Measurements from ENCODE around the gene RAPGEF1. TPM values are rescaled to one million over a fixed set of nuclear protein-coding genes. Genes with fewer than 3 reads are reported as not detected.
"Not testable (repeated sequence)": the region's sequence is repeated elsewhere in the genome, so short reads cannot be mapped to it uniquely, and the experiment has no call there.

RAPGEF1 gene
- total RNA-seq, 3 donors from 2014 or later = 106 to 120 (median 111) TPM

DNA sequence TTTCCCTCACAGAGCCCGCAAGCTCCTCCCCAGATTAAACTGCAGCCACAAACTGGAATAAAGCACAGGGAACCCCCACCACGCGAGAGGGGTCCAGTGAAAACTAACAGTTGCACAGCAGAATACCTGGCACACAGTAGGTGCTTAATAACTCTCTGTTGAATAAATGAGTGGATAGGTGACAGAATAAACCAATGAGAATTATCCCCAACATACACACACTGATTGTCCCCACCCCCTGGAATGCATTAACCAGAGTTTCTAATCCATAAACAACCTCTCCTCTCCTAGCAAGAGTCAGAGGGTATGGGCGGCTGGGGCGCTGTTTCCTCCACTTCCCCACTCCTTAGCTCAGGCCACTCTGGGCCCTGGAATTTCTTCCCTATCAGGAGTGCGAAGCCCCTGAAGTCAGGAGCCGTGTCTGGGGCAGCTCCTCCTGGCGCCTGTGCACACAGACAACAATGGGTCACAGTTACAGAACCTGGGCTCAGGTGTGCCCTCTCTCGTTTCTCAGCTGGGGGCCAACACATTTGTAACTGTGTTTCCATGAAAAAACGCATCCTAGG is 27.6 kb downstream of the RAPGEF1 start:
- Mint-ChIP-seq H3K4me1 (ENCODE audit: low read depth) (peaks cover 79% of the 10 kb centered on the region), H3K9me3 (no peaks in the 10 kb centered on the region), H3K36me3 (ENCODE audit: insufficient read depth) (peaks cover 27% of the 10 kb centered on the region), H3K27me3 (ENCODE audit: low read depth) (no peaks in the 10 kb centered on the region), H3K4me3 (no peak overlapping the region)
- ATAC-seq = no peak
- DNase-seq = no peak

DNA sequence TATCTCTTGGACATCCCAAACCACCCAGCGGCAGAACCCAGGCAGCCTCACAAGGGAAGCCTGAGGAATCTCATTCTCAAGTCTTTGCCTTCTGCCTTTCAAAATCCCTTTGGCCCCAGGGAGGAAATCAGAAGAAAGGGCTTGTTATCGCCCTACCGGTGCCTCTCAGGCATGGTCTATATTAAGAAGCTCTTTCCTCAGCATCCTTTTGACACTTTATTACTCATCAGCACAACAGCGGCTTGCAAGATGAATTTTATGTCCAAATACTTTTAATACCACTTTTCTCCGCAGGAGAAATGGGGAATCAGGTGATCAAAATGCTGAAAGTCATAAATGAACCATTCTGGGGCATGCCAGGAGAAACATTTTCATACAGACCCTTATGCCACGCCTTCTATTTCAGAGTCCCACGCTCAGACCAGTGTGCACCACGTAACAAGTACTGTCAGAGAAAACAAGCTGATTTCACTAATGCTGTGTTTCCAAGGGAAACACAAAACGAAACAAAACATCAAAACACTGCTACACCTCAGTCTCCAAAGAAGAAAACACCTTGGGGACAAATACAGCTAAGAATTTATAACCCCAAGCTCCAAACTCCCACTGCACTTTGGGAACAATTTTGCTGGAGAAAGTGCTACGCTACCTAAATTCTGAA is 30.0 kb downstream of the RAPGEF1 start:
- Mint-ChIP-seq H3K9me3 (no peaks in the 10 kb centered on the region), H3K27me3 (ENCODE audit: low read depth) (no peaks in the 10 kb centered on the region), H3K4me1 (ENCODE audit: low read depth) (peaks cover 84% of the 10 kb centered on the region), H3K36me3 (ENCODE audit: insufficient read depth) (peaks cover 13% of the 10 kb centered on the region), H3K4me3 (peak overlapping the region; percentile 39)
- ATAC-seq (peak; percentile 81 to 86), DNase-seq (no peak)

DNA sequence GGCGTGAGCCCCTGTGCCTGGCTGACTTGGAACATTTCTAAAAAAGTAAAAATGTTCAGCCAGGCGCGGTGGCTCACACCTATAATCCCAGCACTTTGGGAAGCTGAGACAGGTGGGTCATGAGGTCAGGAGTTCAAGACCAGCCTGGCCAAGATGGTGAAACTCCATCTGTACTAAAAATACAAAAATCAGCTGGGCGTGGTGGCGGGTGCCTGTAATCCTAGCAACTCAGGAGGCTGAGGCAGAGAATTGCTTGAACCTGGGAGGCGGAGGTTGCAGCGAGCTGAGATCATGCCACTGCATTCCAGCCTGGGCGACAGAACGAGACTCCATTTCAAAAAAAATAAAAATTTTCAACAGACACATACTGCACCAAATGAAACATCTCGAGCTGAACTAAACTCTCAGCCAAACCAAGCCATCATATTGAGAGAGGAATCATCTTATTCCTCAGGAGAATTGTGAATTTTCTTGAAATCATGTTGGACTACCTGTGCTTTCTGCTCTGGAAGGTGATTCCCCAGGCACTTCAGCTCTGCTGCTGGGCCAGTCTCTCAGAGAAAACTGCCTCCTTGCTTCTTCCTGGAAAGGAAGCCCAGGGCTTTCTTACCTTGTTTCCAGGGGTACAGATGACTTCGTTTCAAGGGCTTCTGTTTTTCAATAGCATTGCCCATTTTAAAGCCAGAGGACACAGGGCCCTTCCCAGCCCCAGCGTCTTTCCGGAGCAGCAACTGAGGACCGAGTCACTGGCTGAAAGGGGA is 30.7 kb downstream of the RAPGEF1 start:
- H3K27me3 Mint-ChIP-seq (ENCODE audit: low read depth); ATAC-seq; H3K9me3 Mint-ChIP-seq; DNase-seq: not testable (repeated sequence)
- Mint-ChIP-seq H3K36me3 (ENCODE audit: insufficient read depth) (peaks cover 11% of the 10 kb centered on the region), H3K4me3 (peak overlapping the region; percentile 39), H3K4me1 (ENCODE audit: low read depth) (peaks cover 89% of the 10 kb centered on the region)

GRCh38 chr9:131708226-131709002 is 31.5 kb downstream of the RAPGEF1 start:
- no peaks in the 10 kb centered on the region for H3K27me3 Mint-ChIP-seq (ENCODE audit: low read depth)
- H3K9me3 Mint-ChIP-seq = no peaks in the 10 kb centered on the region
- ATAC-seq = no peak
- no peak for DNase-seq
- H3K4me1 Mint-ChIP-seq (ENCODE audit: low read depth) = peaks cover 94% of the 10 kb centered on the region
- peaks cover 7% of the 10 kb centered on the region for H3K36me3 Mint-ChIP-seq (ENCODE audit: insufficient read depth)
- H3K4me3 Mint-ChIP-seq = peak overlapping the region; percentile 44

DNA sequence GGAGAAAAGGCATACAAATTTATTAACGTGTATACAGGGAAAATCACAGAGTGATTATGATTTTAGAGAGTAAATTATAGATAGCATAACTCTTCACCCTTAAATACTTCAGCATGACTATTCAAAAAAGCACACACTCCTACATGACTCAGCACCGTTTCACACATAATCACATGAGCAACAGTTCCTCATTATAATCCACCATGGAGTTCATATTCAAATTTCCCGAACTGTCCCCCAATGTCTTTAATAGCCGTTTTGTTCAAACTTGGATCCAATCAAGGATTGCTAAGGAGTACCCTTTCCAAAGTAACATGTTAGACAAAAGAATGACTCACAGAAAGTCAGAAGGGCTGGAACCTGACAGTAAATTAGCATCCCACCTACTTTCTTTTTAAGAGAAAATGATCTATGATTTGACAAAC is 32.1 kb downstream of the RAPGEF1 start:
- H3K36me3 Mint-ChIP-seq (ENCODE audit: insufficient read depth) = peaks cover 3% of the 10 kb centered on the region
- H3K4me1 Mint-ChIP-seq (ENCODE audit: low read depth) = peaks cover 93% of the 10 kb centered on the region
- no peaks in the 10 kb centered on the region for H3K9me3 Mint-ChIP-seq
- peak overlapping the region; percentile 44 for H3K4me3 Mint-ChIP-seq
- H3K27me3 Mint-ChIP-seq (ENCODE audit: low read depth) = no peaks in the 10 kb centered on the region
- no peak for DNase-seq
- peak; percentile 25 to 38 for ATAC-seq

GRCh38 chr9:131707050-131707449 is 32.8 kb downstream of the RAPGEF1 start:
- ATAC-seq = no peak
- H3K4me1 Mint-ChIP-seq (ENCODE audit: low read depth) = peaks cover 92% of the 10 kb centered on the region
- no peak for DNase-seq
- no peaks in the 10 kb centered on the region for H3K27me3 Mint-ChIP-seq (ENCODE audit: low read depth)
- no peaks in the 10 kb centered on the region for H3K9me3 Mint-ChIP-seq
- peaks cover 3% of the 10 kb centered on the region for H3K36me3 Mint-ChIP-seq (ENCODE audit: insufficient read depth)
- no peak overlapping the region for H3K4me3 Mint-ChIP-seq

DNA sequence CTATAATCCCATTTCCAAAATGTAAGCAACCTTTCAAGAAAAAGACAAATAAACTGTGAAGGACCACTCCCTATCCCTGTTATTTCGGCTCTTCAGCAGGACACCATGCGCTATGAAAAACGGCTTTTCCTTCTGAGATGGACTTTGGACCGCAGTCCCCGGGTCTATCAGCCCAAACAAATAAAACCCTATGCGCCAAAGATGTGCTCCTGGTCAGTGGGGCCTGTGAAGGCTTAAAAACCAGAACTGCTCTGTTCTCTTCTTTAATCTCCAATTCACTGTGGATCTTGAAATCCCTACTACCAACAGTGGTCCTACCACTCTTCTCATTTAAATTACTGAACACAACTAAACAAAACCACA is 33.3 kb downstream of the RAPGEF1 start:
- Mint-ChIP-seq H3K4me3 (no peak overlapping the region), H3K9me3 (no peaks in the 10 kb centered on the region), H3K4me1 (ENCODE audit: low read depth) (peaks cover 92% of the 10 kb centered on the region), H3K27me3 (ENCODE audit: low read depth) (no peaks in the 10 kb centered on the region), H3K36me3 (ENCODE audit: insufficient read depth) (peaks cover 3% of the 10 kb centered on the region)
- DNase-seq (no peak), ATAC-seq (no peak)

- ATAC-seq (no peak), DNase-seq (no peak)
- Mint-ChIP-seq H3K4me1 (ENCODE audit: low read depth) (peaks cover 88% of the 10 kb centered on the region), H3K9me3 (no peaks in the 10 kb centered on the region), H3K27me3 (ENCODE audit: low read depth) (no peaks in the 10 kb centered on the region), H3K36me3 (ENCODE audit: insufficient read depth) (peaks cover 7% of the 10 kb centered on the region), H3K4me3 (no peak overlapping the region)
These were observed 34.9 kb downstream of the RAPGEF1 start for GRCh38 chr9:131704988-131705387.

DNA sequence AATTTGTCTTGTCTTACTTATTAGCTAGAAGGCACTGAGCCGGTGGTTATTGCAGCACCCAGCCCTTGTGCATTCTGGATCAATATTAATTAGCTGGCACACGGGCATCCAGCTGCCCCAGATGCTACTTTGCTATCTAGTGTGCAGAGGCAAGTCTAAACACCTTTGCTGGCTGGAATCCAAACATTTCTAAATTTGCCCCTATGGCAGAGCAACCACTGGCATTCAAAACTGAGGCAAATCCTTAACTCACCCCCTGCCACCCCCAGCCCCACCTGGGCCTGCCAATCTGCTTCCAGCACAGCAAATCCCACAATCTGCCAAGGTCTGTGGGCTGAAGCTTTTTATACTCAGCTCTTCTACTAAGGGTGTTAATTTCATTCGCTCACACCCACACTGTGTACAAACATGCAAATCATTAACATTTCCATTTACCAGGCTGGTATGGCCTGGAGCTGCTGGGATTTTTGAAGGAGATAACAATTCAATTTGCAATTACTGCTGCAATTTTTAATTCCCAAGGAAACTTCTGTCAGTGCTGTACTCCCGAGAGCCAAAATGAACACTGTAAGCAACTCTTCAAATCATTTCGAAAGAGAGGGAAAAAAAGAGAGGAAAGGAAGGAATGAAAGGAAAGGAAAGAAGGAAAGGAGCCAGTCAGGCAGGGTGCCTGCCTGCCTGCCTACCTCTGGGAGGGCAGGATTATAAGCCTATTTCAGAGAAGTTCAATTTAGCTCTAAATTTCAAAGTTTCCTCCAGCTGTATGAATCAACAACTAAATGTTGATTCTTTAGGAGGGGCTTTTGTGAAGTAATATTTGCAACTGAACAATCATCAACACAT is 35.5 kb downstream of the RAPGEF1 start:
- ATAC-seq = no peak
- peaks cover 88% of the 10 kb centered on the region for H3K4me1 Mint-ChIP-seq (ENCODE audit: low read depth)
- H3K9me3 Mint-ChIP-seq = no peaks in the 10 kb centered on the region
- DNase-seq = no peak
- no peak overlapping the region for H3K4me3 Mint-ChIP-seq
- no peaks in the 10 kb centered on the region for H3K27me3 Mint-ChIP-seq (ENCODE audit: low read depth)
- peaks cover 12% of the 10 kb centered on the region for H3K36me3 Mint-ChIP-seq (ENCODE audit: insufficient read depth)

- ATAC-seq (no peak), DNase-seq (no peak)
- Mint-ChIP-seq H3K27me3 (ENCODE audit: low read depth) (no peaks in the 10 kb centered on the region), H3K36me3 (ENCODE audit: insufficient read depth) (peaks cover 13% of the 10 kb centered on the region), H3K9me3 (no peaks in the 10 kb centered on the region), H3K4me3 (no peak overlapping the region), H3K4me1 (ENCODE audit: low read depth) (peaks cover 91% of the 10 kb centered on the region)
These were observed 36.2 kb downstream of the RAPGEF1 start for GRCh38 chr9:131703697-131704096.

- no peak for DNase-seq
- no peak overlapping the region for H3K4me3 Mint-ChIP-seq
- no peaks in the 10 kb centered on the region for H3K9me3 Mint-ChIP-seq
- peaks cover 91% of the 10 kb centered on the region for H3K4me1 Mint-ChIP-seq (ENCODE audit: low read depth)
- H3K27me3 Mint-ChIP-seq (ENCODE audit: low read depth) = no peaks in the 10 kb centered on the region
- H3K36me3 Mint-ChIP-seq (ENCODE audit: insufficient read depth) = peaks cover 13% of the 10 kb centered on the region
- ATAC-seq = no peak
These were observed 37.0 kb downstream of the RAPGEF1 start for GRCh38 chr9:131702911-131703310.

DNA sequence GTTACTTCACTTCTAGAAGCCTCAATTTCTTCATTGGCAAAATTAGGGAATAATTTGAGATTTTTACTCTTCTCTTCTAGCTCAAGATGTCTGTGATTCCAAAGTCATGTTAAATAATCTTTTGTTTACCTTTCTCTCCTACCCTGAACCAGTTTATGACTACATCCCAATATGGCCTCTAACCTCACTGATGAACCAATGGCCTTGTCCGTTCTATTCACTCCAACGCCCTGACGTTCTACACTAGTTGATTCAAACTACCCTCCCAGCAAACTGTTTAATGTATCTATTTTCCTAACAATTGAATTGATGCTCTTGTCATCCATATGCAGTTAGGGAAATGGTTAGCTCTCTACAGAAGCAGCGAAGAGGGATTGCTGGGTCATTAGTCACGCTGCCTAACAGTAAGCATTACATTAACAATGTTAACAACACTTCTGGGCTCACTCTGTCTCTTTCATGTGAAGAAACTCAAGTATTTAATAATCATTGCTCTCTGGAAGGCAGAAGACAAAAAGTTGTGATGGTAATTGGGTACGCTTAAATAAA is 38.0 kb downstream of the RAPGEF1 start:
- no peak overlapping the region for H3K4me3 Mint-ChIP-seq
- H3K4me1 Mint-ChIP-seq (ENCODE audit: low read depth) = peaks cover 91% of the 10 kb centered on the region
- H3K9me3 Mint-ChIP-seq = no peaks in the 10 kb centered on the region
- ATAC-seq (no peak), DNase-seq (no peak)
- H3K36me3 Mint-ChIP-seq (ENCODE audit: insufficient read depth) = peaks cover 10% of the 10 kb centered on the region
- H3K27me3 Mint-ChIP-seq (ENCODE audit: low read depth) = no peaks in the 10 kb centered on the region

- H3K27me3 Mint-ChIP-seq (ENCODE audit: low read depth) = no peaks in the 10 kb centered on the region
- peaks cover 91% of the 10 kb centered on the region for H3K4me1 Mint-ChIP-seq (ENCODE audit: low read depth)
These were observed 38.5 kb downstream of the RAPGEF1 start for GRCh38 chr9:131701436-131701781.

More at GRCh38 chr9:131701436-131701781, 38.5 kb downstream of the RAPGEF1 start:
- Mint-ChIP-seq H3K9me3 (no peaks in the 10 kb centered on the region), H3K36me3 (ENCODE audit: insufficient read depth) (peaks cover 10% of the 10 kb centered on the region), H3K4me3 (no peak overlapping the region)
- DNase-seq = no peak
- ATAC-seq = no peak
